HepG2 (cell line): ENCODE data around the gene DNMT1. TPM values are rescaled to one million over a fixed set of nuclear protein-coding genes. Genes with fewer than 3 reads are reported as not detected.

Source experiments
- ATF7 ChIP-seq, 2 experiments: fragments of 450-650 bp in 1 of 2; sonication (generic) in 1 of 2; formaldehyde crosslinking in 1 of 2; IDR thresholded peaks; 2 replicates each; pipeline versions ENCODE4 v1.4.0 to v1.6.1; 2016 to 2020; ENCODE audit warnings: antibody characterized with exemption in 1 of 2, mild to moderate bottlenecking in 1 of 2, missing genetic modification reagents in 1 of 2
- BCL3 ChIP-seq: sonication (generic); formaldehyde crosslinking; IDR thresholded peaks from 2 replicates; pipeline ENCODE4 v1.5.1; 2020; ENCODE audit warnings: mild to moderate bottlenecking, missing genetic modification reagents, moderate library complexity
- CBX2 ChIP-seq, 2 experiments: fragments of 200-600 bp in 1 of 2; sonication (generic); formaldehyde crosslinking in 1 of 2; IDR thresholded peaks; 2 replicates each; pipeline versions ENCODE4 v1.7.0 to v1.8.1; 2018 to 2022; ENCODE audit warnings: low read depth in 2 of 2, low read length in 1 of 2, mild to moderate bottlenecking in 1 of 2, missing genetic modification reagents in 1 of 2
- MXD1 ChIP-seq: sonication (generic); formaldehyde crosslinking; IDR thresholded peaks from 2 replicates; pipeline ENCODE4 v1.4.0; 2020; ENCODE audit warnings: mild to moderate bottlenecking, missing genetic modification reagents
- PHF5A ChIP-seq: IDR thresholded peaks from one replicate; pipeline ENCODE4 v1.6.1; 2018; ENCODE audit warnings: low read depth, missing genetic modification reagents; ENCODE audit not compliant: unreplicated experiment
- RERE ChIP-seq: IDR thresholded peaks from 2 replicates; pipeline ENCODE4 v1.6.1; 2016; ENCODE audit warnings: low read depth, missing genetic modification reagents, missing compliant biosample characterization
- SMAD3 ChIP-seq: sonication (generic); formaldehyde crosslinking; IDR thresholded peaks from 2 replicates; pipeline ENCODE4 v1.4.0; 2020; ENCODE audit warnings: missing genetic modification reagents
- TEAD3 ChIP-seq: optimal IDR thresholded peaks from 2 replicates; pipeline ENCODE3; 2016; ENCODE audit warnings: borderline replicate concordance
- TP53 ChIP-seq: sonication (generic); formaldehyde crosslinking; conservative IDR thresholded peaks from 2 replicates; pipeline ENCODE4 v1.4.0; 2020; ENCODE audit warnings: missing genetic modification reagents
- ZGPAT ChIP-seq: IDR thresholded peaks from 2 replicates; pipeline ENCODE4 v1.6.1; 2016; ENCODE audit warnings: mild to moderate bottlenecking
- ZHX2 ChIP-seq, 2 experiments: sonication (generic) in 1 of 2; formaldehyde crosslinking in 1 of 2; IDR thresholded peaks; 2 replicates each; pipeline versions ENCODE4 v1.6.1 to v1.9.0; 2014 to 2022; ENCODE audit warnings: antibody characterized with exemption in 1 of 2, borderline replicate concordance in 1 of 2, inconsistent platforms in 1 of 2, low read depth in 1 of 2, missing genetic modification reagents in 1 of 2
- ZKSCAN1 ChIP-seq: fragments of 150-350 bp; IDR thresholded peaks from 2 replicates; pipeline ENCODE4 v1.6.1; 2014; ENCODE audit warnings: low read length
- polyA plus RNA-seq, 8 experiments: library from polyadenylated mRNA; depleted of rRNA in 3 of 8; stranded (reverse) in 7 of 8; unstranded in 1 of 8; fragments of >200 nt; fragmentation: Illumina TruSeq in 4 of 8; extraction: Trizol in 4 of 8; gene quantifications; 2 replicates each; pipeline versions ENCODE4 v1.2.1 to v1.2.3, GENCODE V29; 2011 to 2016; ENCODE audit warnings: low read depth in 4 of 8, missing spikeins in 1 of 8, mixed read lengths in 1 of 8; ENCODE audit not compliant: insufficient read depth in 1 of 8
- total RNA-seq, 5 experiments: library from RNA; depleted of rRNA; stranded (reverse); fragments of >200 nt; fragmentation: Illumina TruSeq; extraction: Trizol; gene quantifications; 2 replicates each; pipeline ENCODE4 v1.2.3, GENCODE V29; 2016; ENCODE audit warnings: low read depth in 1 of 5

The DNMT1 gene
- total and polyA plus RNA-seq, 2 of the 13 experiments (the other 11 are each of a cell fraction or from before 2014, with no cell fraction given): 31.2 to 91.1 TPM

GRCh38 chr19:10095622-10095947 lies 99.2 kb downstream of the DNMT1 start (continued):
- TF ChIP-seq ZKSCAN1 (no peak), TP53 (CRISPR knock-in tag) (no peak), TEAD3 (no peak), CBX2 (IDR thresholded peaks at IDR 0.05; ENCODE audit: low read depth, low read length) (no peak), CBX2 (CRISPR knock-in tag; IDR thresholded peaks at IDR 0.05; ENCODE audit: low read depth) (no peak), ZGPAT (no peak), ZHX2 (IDR thresholded peaks at IDR 0.05; ENCODE audit: low read depth) (no peak), ZHX2 (CRISPR knock-in tag; IDR thresholded peaks at IDR 0.05; ENCODE audit: borderline replicate concordance) (no peak), RERE (no peak), ATF7 (IDR thresholded peaks at IDR 0.05) (no peak), ATF7 (CRISPR knock-in tag; IDR thresholded peaks at IDR 0.05) (no peak), MXD1 (CRISPR knock-in tag) (no peak), SMAD3 (CRISPR knock-in tag) (no peak), PHF5A (CRISPR knock-in tag) (no peak), BCL3 (no peak)
- TF ChIP-seq, all 625 proteins: peak for 0
